GM21526 (cell line): Measurements from ENCODE around the gene DACH2.

Source experiments
- ATAC-seq: cut with Tn5 transposase; IDR thresholded peaks from one replicate; pipeline ENCODE4 v1.9.1; 2021; ENCODE audit warnings: moderate library complexity; ENCODE audit not compliant: unreplicated experiment, low FRiP score

DACH2 gene

DNA sequence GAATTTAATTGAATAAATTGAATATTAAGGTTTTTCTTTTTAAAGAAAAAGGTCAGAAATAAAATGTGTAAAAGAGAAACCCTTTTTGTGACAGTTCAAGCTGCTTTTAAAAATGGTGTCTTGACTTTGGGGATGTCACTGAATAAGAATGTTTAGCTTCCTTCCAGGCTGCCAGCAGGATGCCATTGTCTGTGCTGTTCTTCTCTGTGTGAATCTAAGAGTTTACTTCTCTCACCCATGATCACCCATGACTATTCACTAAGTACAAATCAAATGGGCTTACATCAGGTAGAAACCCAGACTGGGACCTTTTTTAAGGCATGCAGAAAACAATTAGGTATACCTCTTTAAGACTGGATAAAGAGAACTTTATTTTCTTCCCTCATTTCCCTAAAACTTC is 115.3 kb downstream of the DACH2 start:
- no peak for ATAC-seq

DNA sequence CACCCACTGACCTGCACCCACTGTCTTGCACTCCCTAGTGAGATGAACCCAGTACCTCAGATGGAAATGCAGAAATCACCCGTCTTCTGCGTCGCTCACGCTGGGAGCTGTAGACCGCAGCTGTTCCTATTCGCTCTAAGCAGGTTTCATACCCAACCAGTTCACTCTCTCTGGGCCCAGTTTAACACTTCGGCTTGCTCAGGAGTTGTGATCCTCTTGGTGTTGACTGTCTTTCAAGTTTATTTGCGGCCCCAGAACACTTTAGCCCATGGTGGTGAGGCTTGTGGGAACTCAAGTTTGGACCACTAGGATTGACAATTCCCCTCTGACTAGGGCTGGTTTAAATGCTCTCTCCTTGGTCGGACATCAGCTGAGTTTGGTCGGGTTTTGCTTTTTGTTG is 147.0 kb downstream of the DACH2 start:
- no peak for ATAC-seq

DNA sequence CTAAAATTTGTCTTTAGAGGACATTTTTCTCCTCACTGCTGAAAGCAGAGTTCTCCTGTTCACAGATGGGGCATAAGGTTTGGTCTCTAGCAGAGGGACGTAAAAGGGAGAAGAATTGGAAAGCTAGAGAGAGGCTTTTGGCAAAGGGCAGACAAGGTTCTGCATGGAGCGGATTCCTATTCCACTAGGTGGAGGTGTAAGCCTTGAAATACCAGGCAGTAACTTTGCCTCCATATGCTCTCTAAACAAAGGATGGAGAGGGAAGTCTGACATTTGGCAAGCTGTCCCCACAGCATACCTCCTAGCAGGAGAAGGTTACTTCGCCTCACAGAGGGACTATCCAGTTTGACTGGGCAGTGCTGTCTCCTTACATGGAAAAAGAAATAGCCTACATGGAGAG is 174.7 kb downstream of the DACH2 start:
- ATAC-seq, result no peak

DNA sequence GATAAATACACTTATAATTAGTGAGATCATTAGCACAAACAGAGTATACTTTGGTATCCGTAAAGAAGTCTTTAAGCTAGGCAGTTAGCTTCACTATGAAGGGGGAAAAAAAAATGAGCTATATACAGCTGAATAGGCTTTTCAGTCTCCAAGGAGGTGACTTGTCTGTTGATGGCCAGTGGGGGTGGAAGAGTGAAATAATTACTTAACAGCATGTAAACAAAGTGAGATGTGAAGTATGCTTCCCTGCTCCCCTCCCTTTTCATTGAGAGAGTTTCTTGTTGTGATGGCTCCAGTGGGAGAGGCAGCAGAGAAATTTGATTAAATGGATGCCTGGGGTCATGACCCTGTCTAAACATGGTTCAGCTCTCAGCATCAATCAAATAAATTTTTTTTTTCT is 180.9 kb downstream of the DACH2 start:
- no peak for ATAC-seq

DNA sequence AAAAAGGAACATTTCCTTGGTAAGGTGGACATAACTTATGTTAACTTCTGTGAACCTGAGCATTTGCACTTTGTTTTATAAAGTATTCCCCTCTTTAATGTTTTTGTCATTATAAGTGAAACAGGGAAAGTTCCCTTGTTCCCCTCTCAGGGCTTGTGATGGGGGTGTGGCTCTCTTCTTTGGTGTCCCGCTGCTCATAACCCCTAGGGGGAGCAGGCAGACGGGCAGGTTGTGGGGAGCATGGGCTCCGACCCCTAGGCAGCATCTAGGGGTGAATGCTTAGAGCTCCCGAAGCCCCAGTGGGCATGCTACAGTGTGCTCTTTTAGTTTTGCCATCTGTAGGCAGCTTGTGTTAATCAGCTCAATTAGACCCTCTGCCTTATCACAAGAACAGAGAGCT is 200.4 kb downstream of the DACH2 start:
- no peak for ATAC-seq

DNA sequence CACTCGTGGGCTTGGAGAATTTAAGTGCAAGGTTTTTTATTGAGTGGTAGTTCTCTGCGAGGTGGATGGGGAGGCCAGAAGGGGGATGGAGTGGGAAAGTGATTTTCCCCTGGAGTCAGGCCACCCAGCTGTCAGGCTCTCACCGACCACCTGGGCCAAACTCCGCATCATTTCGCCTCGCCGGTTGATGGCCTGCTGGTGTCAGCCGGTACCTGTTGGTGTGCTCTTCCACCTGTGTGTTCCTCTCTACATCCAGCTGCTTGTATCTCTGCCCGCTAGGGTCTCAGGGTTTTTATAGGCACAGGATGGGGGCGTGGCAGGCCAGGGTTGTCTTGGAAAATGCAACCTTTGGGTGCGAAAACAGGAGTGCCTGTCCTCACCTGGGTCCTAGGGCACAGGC is 200.9 kb downstream of the DACH2 start:
- no peak for ATAC-seq

DNA sequence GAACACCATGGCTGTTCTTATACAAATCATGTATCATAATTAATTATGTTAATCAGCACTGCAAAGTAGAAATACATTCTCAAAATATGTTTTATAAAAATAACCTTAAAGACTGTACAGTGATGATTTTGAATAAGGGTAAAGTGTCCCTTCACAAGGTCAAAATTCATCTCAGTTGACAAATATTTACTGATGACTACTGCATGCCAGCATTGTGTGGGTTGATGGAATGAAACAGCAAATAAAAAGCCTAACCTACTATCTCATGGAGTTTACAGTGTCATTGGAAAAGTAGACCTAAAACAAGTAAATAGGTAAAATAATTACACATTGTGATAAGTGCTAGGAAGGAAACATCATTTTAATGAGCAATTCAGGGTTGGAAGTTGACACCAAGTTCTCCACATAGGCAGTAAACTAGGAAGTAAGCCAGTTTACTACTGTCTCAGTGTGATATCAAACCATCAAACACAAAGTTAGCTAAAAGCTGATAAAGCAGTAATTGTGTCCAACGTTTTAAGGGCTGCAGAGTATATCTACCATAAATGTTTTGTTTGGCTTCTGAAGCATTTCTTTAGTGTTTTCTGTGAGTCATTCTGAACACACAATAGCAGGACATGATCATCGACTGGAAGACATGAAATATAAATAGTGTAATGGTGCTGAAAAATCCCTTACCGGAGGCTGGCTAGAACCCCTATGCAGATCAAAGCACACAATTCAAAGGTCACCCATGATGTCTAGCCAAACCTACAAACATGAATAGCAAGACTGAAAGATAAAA is 221.8 kb downstream of the DACH2 start:
- ATAC-seq, result no peak

DNA sequence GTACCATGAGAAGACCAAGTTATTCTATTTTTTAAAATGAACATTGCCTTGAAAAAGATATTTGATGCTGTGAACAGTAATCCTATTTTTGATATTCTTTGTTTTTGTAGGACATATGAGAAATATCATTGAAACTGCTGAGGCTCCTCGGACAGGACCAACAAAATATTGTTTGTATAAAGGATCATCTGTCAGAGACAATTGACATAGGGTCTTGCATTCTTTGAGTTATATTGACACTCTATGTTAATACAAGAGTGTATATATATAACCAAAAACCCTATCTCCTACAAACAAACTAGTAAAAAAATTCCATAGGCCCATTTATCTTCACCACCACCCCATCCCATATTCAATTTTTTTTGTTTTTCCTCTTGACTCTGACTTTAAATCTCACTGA is 222.7 kb downstream of the DACH2 start:
- no peak for ATAC-seq

DNA sequence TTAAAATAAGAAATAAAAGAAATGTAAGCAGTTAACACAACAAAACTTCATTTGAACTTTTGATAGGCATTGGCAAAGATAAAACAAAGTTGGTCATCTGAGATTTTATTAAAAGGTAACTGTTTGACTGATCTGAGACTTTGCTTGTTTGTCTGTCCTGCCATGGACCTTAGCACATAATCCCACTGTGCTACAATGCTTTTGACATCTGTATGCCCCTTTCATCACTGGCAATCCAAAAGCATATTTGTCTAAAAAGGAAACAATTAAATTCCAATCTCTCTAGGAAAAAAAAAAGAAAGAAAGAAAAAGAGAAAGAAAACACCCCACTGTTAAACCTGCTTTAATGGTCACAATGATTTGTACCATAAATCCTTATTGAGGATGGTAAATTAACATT is 231.0 kb downstream of the DACH2 start:
- ATAC-seq, result no peak

DNA sequence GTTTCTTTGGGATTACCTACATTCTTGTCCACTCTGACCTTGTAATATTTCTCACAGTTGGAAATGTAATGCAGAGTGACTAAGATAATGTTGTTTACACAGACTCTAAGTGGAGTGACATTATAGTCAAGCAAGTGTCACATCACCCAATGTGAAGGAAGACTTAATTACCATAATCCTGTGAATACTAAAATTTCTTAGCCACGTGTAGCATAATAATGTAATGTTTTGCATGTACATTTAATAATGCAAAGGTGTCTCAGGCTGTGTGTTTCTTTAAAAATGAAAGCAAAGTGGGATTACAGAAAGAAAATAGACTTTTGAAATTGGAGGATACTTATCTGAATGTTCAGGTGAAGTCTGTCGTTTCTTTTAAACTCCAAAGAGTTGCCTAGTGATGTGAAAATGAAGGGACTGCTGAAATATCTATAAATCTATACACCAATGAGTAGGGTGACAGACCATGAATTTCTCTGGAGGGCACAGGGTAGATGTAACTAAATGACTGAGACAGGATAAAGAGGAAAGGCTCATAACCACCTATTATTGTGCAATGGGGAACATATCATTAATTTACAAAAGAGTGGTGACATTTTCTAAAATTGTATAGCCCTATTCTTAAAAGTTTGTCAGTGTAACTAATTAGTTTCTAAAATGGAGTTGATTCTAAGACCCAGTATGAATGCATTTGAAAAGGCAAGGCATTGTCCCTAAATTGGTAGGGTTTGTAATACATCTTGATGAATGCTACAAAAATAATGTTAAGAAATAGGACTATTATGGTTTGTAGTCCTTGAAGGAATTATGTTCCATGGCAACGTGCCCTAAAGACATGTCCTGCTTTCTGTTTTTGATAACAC is 235.7 kb downstream of the DACH2 start:
- ATAC-seq, result no peak

DNA sequence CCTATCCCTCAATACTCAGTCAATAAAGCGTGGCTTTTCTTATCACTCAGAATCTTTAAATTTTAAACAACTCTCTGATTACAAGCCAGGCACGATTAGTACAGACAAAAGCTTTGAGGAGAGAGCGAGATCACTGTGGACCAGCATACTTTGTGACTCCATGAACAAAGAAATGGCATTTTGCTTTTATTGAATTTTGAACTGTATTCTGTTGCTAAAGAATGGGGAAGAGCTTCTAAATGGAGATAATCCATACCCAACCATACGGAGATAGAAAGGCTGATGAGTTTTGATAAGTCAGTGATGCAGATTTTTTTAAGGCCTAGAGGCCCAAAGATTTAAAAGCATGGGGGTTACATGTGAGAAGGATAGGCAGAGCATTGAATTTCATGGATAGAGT is 259.1 kb downstream of the DACH2 start:
- ATAC-seq, result no peak

DNA sequence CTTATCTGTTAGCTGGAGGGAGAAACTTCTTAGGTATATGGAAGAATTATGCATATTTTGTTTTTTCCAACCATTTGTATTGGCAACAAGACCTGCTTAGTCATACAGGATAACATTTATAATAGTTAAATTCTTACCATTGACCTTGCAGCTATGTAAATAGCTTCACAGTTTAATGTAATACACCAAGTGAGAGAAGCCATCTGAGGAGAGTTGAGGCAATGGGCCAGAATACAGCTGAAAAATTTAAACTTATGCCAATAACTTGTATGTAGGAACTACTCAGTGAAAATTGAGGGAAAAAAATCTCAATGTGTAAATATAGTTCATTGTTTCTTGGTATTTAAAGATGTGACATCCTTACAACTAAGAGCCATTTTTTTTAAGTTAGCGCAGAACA is 273.5 kb downstream of the DACH2 start:
- no peak for ATAC-seq

DNA sequence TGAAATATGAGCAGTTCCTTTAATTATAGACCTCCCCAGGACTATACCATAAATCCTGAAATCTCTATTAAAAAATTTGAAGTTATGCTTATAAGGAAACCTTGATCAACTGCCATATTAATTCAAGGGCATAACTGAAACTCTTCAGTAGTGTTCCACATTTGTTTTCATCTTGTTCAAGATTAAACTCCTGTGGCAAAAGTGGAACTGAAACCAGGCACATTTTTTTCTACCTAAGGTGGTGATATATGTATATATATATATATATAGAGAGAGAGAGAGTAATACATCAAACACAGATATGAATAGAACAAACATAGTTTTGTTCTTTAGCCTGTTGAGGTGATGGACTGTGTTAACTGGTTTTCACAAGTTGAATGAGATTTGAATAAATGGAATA is 287.9 kb downstream of the DACH2 start:
- ATAC-seq, result no peak

DNA sequence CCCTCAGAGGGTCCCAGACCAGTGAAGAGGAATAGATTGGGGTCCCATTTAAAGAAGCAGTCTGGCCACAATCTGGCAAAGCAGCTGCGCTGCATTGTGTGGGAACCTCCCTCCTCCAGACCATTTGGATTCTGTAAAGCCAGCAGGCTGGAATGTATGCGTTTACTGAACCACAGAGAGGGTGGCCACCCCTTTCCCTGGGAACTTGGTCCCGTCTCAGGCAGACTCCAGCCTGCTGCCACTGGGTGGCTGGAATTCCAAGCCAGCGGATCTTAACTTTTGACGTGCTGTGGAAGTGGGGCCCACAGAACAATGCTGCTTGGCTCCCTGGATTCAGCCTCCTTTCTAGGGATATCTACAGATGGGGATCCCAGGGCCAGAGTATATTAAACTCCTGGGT is 307.2 kb downstream of the DACH2 start:
- no peak for ATAC-seq

DNA sequence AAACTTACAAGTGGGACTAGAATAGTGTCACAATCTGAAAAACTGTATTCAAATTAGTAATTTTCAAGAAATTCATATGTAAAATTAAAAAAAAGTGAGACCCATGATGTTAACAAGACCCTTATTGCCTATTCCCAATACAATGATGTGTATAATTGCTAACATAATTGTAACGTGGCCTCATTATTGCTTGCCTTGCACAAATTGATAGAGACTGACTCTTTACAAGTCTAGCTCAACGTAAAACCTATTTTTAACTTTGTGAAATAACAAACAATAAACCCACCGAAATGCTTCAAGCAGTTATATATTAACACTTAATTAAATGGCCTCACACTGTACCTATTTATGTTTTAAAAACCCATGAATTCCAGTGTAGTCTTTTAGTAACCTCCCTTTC is 312.5 kb downstream of the DACH2 start:
- ATAC-seq, result no peak

DNA sequence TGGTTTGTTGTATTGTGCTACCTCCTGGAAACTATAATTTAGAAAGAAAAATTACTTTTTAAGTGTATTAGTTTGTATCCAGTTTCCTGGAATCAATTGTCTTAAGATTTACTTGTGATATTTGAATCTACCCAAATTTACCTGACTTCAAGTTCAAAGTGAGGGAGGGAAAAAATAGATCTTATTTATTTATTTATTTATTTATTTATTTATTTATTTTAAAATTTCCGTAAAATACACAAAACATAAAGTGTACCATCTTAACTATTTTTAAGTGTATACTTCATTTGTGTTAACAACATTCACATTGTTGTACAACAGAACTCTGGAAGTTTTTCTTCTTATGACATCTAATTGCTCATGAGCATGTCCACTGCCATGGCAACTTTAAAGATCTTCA is 356.0 kb downstream of the DACH2 start:
- ATAC-seq, result no peak

DNA sequence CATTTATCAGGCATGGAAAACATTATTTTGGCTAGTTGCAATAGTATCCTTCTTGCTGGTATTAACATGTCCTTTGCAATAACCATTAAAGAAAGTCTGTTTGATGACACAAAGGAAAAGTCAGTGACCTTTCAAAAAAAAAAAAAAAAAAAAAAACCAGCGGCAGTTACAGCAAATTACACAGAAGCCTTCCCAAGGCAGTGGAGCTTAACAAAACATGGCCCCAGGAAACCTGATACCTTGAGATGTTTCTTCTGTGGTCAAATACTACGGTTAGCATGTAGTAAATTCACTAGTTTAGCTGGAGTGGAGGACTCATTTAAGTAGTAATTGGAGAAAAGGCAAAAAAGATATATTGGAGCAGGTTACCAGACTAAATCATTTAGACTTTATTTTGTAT is 359.1 kb downstream of the DACH2 start:
- no peak for ATAC-seq

DNA sequence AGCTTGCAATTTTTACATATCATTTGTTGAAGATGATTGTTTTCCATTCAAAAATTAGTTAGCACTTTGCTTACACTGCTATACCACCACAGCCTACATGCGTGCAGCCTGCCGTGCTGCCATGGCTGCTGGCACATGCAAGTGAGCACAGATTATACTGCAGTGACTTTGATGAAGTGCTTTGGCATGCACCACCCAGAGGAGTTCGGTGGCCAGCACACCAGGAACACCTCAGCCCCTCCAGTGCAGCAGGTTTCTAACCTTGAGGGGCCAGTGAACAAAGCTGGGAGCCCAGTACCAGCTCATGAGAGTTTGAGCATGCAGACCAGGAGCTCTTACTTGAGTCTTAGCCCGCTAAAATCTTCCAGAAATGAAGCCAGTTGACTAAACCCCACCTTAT is 431.5 kb downstream of the DACH2 start:
- ATAC-seq, result no peak

DNA sequence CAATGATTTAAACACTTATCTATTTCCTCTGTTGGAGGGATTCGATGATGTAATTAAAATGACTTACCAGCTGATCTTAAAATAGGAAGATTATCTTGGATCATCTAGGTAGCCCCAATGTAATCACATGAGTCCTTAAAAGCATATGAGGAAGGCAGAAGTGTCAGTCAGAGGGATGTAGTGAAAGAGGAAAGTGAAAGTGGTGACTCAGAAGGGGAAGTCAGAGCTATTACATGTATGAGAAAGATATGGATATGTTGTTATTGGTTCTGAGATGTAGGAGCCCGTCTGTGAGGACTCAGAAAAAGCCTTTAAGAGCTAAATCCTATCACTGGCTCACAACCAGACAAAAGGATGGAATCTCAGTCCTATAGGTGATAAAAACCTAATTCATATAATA is 456.4 kb downstream of the DACH2 start:
- ATAC-seq, result peak; percentile 83

DNA sequence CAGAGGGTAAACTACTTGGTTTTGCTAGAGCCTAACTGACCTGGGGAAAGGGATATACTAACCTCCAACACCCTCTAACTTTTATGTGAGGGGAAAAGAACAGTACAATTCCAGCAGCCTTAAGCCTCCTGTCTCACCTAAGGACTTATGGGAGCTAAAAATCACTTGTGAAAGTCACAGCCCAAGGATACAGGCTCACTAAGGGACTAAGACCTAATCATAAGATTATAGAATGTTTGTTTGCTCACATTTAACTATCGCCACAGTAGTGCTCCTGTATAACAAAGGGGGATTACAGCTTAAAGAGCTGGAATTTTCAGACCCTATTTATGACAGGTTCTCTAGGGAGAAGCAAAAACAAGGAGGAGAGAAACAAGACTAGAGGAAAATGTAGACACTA is 548.7 kb downstream of the DACH2 start:
- ATAC-seq, result no peak

DNA sequence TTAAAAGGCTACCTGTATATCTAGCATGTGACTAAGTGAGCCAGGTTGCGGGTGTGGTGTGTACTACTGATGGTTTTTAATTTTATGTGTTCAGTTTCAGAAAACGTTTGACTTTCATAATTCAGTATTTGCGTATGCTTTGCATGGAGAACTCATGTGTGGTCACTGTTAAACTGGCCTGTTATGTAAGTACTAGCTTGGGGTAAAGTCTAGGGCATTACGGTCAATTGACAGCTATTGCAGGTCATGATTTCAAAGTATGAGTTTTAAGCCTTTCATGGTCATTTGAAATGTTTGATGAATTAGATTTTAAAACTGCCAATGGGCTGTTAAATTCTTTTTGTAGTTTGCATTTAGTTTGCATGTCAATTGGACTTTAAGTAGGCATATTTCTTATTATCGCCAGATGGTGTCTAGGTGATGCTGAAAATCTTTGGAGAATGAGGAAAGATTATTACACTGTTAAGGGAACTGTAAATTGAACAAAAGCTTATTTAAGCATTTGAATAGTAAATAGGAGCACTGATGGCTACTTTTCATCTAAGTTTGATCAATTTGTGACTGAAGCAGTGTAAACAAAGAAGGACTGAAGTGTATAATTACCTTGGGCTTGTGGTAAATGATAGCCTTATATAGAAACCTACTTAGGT is 563.4 kb downstream of the DACH2 start:
- no peak for ATAC-seq

DNA sequence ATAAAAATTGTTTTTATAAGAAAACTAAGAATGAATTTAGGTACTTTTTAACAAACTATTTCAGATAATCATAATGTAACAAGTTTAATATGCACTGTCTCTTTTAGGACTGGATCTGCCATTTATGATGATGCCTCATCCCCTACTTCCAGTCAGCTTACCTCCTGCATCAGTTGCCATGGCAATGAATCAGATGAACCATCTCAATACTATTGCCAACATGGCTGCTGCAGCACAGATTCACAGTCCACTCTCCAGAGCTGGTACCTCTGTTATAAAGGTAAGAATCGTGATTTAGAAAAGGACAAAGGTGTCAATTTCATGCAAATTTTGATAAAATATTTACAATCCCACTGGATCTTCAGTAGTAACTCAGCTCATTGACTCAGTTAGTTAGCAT is 566.2 kb downstream of the DACH2 start:
- no peak for ATAC-seq
